Lower leg skin (tissue), 3 donors: ENCODE measurements around the gene SHROOM3.

Experiments
- CTCF ChIP-seq, 3 donors: fragments of 450-650 bp; IDR thresholded peaks; one replicate each; pipeline ENCODE4 v1.5.1; 2016; ENCODE audit warnings: antibody characterized with exemption in 3 of 3, mild to moderate bottlenecking in 3 of 3, moderate library complexity in 2 of 3
- POLR2A ChIP-seq, 2 donors: fragments of 450-650 bp; IDR thresholded peaks; one replicate each; pipeline ENCODE4 v1.6.1; 2016 to 2017; ENCODE audit warnings: antibody characterized with exemption in 2 of 2, mild to moderate bottlenecking in 1 of 2, moderate library complexity in 1 of 2

- TF ChIP-seq CTCF (IDR thresholded peaks at IDR 0.05) = no peak
- TF ChIP-seq POLR2A (IDR thresholded peaks at IDR 0.05) = no peak
These were observed 333.0 kb downstream of the SHROOM3 start for GRCh38 chr4:76767983-76768382.
